Measurements from ENCODE around the gene CXCL9.
"Not testable (repeated sequence)": the region's sequence is repeated elsewhere in the genome, so short reads cannot be mapped to it uniquely, and the experiment has no call there.

The CXCL9 gene

GRCh38 chr4:76007089-76007862 lies at the start of gene CXCL9:
Gene CXCL9, minus strand, starts transcription at chr4:76007509. Its CDS starts 60 bp downstream, at chr4:76007449.
- DNase-seq: no peak

DNA sequence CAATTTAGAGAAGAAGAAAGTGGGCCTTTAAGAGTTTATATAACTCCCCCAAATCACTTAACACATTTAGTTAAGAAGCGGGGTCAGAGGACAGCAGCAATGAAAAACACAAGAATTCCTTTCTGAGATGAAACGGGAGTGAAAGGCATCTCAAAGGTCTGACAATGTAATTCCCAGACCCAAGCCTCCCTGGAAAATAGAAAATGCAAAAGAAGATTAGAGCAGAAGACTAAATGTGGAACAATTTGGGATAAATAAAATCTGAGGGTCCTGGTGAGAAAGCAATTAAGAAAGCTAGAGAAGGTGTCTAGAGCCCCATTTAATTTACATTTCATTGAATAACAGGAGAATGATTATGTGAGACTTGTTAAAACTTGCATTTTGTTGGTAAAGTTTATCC lies 48.1 kb upstream of the CXCL9 start:
- DNase-seq: no peak

DNA sequence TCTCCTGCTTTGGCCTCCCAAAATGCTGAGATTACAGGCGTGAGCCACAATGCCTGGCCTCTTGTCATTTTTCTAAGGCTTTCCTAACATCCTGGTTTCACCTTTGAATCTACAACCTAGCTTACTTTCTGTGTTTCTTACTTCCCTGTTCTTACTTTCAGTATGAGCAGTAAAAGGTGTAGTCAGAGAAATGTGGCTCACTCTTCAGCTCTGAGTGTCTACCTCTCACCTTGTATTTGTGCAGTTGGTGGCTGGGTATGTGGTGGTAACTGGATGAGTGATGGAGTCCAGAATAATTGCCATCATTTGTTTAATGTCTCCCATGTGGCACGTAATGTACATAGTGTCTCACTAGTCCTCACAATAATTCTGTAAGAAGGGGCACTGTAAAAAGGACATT lies 47.7 kb upstream of the CXCL9 start:
- no peak for DNase-seq

DNA sequence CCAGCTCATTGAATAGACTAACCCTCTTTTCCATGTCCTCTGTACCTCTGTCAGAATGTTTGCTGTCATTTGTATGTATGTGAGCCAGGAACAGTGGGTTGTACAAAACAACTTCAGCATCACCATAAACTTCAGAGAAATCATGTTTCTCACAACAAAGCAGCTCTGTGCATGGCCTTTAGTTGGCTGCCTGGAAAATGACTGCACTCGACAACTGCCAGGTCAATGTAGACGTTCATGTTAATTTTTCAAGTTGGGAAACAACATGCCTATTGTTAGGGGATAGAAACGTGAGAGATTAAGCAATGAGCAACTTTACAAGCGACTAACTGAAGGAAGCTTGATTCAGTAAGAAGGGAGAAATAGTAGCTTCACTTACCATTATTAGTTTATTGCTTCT lies 46.4 kb upstream of the CXCL9 start:
- no peak for DNase-seq

GRCh38 chr4:76050560-76051050 lies 43.3 kb upstream of the CXCL9 start:
- DNase-seq: not testable (repeated sequence)

DNA sequence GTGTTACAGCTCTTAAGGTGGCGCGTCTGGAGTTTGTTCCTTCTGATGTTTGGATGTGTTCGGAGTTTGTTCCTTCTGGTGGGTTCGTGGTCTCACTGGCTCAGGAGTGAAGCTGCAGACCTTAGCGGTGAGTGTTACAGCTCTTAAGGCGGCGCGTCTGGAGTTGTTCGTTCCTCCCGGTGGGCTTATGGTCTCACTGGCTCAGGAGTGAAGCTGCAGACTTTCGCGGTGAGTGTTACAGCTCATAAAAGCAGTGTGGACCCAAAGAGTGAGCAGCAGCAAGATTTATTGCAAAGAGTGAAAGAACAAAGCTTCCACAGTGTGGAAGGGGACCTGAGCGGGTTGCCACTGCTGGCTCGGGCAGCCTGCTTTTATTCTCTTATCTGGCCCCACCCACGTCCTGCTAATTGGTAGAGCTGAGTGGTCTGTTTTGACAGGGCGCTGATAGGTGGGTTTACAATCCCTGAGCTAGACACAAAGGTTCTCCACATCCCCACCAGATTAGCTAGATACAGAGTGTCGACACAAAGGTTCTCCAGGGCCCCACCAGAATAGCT lies 42.6 kb upstream of the CXCL9 start:
- not testable (repeated sequence) for DNase-seq

DNA sequence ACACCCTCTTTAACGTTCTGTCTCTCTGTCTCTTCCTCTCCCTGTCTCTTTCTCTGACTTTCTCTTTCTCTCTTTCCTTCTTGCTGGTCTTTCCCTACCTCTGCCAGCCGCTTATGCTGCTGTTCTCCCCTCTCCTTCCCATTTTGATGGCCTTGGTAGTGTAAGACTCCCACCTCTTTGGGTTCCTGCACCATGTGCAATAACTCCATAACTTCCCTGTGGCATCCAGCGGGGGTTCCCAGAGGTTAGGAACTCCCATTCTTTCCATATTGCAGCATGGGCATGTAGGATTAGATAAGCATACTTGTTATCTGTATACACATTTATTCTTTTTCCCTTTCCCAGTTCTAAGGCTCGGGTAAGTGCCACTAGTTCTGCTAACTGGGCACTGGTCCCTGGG lies 37.4 kb upstream of the CXCL9 start:
- DNase-seq: not testable (repeated sequence)

DNA sequence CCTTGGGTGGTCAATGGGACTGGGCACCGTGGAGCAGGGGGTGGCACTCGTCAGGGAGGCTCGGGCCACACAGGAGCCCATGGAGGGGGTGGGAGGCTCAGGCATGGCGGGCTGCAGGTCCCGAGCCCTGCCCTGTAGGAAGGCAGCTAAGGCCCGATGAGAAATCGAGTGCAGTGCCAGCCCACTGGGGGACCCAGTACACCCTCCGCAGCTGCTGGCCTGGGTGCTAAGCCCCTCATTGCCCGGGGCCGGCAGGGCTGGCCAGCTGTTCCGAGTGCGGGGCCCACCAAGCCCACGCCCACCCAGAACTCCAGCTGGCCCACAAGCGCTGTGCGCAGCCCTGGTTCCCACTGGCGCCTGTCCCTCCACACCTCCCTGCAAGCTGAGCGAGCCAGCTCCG lies 36.0 kb upstream of the CXCL9 start:
- not testable (repeated sequence) for DNase-seq

GRCh38 chr4:76042241-76042998 lies 35.1 kb upstream of the CXCL9 start:
- DNase-seq: not testable (repeated sequence)

DNA sequence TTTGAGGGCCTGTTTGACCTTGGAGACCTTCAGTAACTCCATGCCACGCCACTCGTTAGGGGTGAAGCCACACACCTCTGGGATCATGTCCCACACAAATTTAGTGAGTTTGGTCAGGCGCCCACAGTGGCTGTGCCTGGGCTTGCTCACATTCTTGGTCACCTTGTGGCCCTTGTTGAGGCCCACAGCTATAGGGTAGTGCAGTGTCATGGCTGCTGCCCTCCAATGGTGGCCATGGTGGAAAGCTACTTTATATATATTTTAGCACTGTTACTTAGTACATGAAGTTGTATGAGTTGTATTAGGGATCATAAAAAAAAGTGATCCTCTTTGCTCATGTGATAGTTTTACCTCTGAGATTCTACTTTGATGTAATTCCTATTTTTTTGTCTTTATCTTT lies 29.5 kb upstream of the CXCL9 start:
- no peak for DNase-seq

DNA sequence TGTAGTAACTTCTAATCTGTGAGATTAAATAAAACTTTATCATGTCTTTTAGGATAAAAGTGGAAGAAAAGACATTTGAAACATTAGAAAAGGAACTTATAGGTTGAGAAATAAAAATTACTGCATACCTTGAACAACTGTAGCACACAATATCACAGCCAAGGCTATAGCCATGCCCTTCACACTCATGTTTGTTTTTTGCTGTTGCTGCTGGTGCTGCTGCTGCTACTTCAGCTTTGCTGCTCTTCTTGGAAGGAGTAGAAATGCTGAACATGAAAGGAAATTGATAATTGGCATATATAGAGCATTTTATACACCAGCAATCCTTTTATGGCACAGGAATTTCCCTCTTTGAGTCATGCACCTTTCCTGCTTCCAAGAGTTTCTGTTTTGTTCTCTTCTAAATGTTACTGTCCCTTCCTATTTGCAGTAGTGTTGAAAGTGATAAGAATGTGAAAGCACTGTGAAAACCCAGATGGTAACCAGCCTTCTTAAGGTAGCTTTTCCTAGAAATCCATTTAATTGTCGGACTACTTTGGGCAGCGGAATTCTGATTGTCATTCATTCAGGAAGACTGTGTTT lies 28.6 kb upstream of the CXCL9 start, which contains the start of gene CXCL11:
TSS of gene CXCL11 (minus strand) at position 272 of the 582 bp plus-strand sequence. CDS start at position 189, 83 bp downstream.
- DNase-seq: no peak

DNA sequence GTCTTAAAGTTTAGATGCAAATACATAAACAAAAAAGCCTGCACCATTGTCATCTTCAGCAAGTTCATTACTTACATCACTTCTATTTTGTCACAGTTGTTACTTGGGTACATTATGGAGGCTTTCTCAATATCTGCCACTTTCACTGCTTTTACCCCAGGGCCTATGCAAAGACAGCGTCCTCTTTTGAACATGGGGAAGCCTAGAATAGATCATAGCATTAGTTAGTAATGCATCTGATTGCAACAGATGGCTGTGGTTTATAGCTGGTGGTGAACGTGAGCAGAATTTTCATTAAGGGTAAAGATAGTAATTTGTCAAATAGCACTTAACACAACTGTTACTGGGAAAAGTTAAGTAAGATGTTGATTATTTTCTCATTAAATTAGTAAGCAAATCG lies 27.8 kb upstream of the CXCL9 start:
- no peak for DNase-seq

GRCh38 chr4:76029300-76029699 lies 22.0 kb upstream of the CXCL9 start:
- DNase-seq: no peak

DNA sequence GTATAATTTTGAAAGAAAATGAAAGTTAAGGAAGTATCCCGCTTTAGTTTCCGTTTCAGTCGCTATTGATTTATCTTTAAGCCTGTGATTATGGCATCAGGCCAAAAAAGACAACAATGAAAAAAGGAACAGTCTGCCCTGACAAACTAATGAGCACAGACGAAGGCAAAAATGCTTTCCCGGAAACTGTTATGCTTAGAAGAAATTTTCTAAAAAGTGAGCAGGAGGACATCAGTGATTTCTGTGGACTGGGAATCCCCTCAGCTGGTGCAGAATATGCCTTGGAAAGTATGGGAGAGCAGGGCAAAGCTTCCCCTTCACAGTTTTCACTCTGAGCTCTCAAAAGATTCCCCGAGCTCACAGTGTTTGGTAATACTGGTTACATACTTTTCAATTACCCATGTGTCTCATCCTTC lies 21.0 kb upstream of the CXCL9 start:
- DNase-seq: no peak

GRCh38 chr4:76024065-76024464 lies 16.8 kb upstream of the CXCL9 start:
- no peak for DNase-seq

- DNase-seq: no peak
These were observed 16.1 kb upstream of the CXCL9 start, which contains the start of gene CXCL10 for GRCh38 chr4:76023389-76023788. Gene CXCL10, minus strand, starts transcription at chr4:76023497. Its CDS starts 66 bp downstream, at chr4:76023431.

GRCh38 chr4:76022677-76023076 lies 15.4 kb upstream of the CXCL9 start:
- DNase-seq: no peak

DNA sequence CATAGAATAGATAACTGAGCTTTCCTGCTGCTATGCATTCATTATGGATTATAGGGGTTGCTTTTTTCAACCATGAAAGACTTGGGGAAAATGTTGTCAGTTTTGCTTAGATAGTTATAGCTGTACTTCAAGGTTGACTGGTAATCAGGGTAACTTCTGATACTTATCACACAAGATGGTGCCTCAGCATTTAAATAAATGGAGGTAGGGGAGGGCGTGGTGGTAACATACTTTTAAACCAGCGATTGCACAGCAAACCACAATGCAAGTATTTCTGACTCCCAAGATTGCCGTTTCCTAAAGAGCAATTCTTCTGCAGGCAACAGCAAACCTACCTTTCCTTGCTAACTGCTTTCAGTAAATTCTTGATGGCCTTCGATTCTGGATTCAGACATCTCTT lies 14.7 kb upstream of the CXCL9 start:
- DNase-seq: no peak

GRCh38 chr4:76017056-76017686 lies 9.9 kb upstream of the CXCL9 start:
- no peak for DNase-seq

DNA sequence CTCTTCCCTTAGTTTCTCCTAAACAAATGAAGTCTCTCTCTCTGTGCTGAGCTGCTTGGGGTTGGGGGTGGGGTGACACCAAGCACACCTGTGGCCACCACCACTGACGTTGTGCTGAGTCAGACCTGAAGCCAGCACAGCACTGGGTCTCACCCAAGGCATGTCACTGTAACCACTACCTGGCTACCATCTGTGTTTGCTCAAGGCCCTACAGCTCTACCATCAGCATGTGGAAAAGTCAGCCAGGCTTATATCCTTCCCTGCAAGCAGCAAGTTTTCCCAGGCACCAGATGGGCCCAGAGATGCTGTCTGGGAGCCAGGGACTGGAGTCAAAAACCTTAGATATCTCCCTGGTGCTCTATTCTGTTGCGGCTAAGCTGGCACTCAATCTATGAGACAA lies 9.1 kb upstream of the CXCL9 start:
- DNase-seq: no peak

- no peak for DNase-seq
These were observed 6.2 kb upstream of the CXCL9 start for GRCh38 chr4:76013540-76013939.

GRCh38 chr4:76012388-76012801 lies 5.1 kb upstream of the CXCL9 start:
- DNase-seq: no peak

Measured in activated naive CD4-positive, alpha-beta T cell (primary cell).